ENCODE data around the gene LCNL1. TPM values are rescaled to one million over a fixed set of nuclear protein-coding genes. Genes with fewer than 3 reads are reported as not detected.
A peak's percentile ranks its signal among the peaks of the same experiment; 100 is the strongest.

Gene LCNL1
- total and polyA plus RNA-seq, 4 donors: 0.15 to 2.7 (median 1.4) TPM

- H3K36me3 ChIP-seq (ENCODE audit: control insufficient read depth in 4 of 4, insufficient read depth in 4 of 4, low read length in 4 of 4): peaks cover 0 to 25% (median 3%) of the 10 kb centered on the region in 4 donors
- 65 to 75% methylated on average over 30 of the region's 30 CpGs for WGBS, 2 donors
- H3K27me3 ChIP-seq (ENCODE audit: control insufficient read depth in 3 of 3, insufficient read depth in 3 of 3, low read length in 2 of 3): no peaks in the 10 kb centered on the region
- H3K27ac ChIP-seq (ENCODE audit: low read depth in 1 of 2, low read length in 1 of 2): no peak overlapping the region
- H3K9me3 ChIP-seq (ENCODE audit: control insufficient read depth in 4 of 4, insufficient read depth in 3 of 4, low read length in 3 of 4): peaks cover 0 to 2% (median 0%) of the 10 kb centered on the region in 4 donors
- H3K4me3 ChIP-seq: no peak overlapping the region
- DNase-seq: peak; percentile 49 to 74 (median 59)
- H3K4me1 ChIP-seq (ENCODE audit: control insufficient read depth in 5 of 5, insufficient read depth in 5 of 5, low read length in 5 of 5): peaks cover 0 to 6% (median 0%) of the 10 kb centered on the region in 5 donors
- no peak overlapping the region for H3K9ac ChIP-seq (ENCODE audit: insufficient read depth in 1 of 2, low read length in 2 of 2)
- TF ChIP-seq CTCF (IDR thresholded peaks at IDR 0.05; ENCODE audit: control extremely low read depth, extremely low read depth): no peak
- ATAC-seq (ENCODE audit: insufficient read depth, low FRiP score): no peak
These were observed 24.5 kb downstream of the LCNL1 start for GRCh38 chr9:137007108-137007815.

- WGBS, 2 donors: 88 to 91% methylated on average over 11 to 13 of the region's 13 CpGs
- ATAC-seq (ENCODE audit: insufficient read depth, low FRiP score): no peak
- Histone ChIP-seq H3K9ac (ENCODE audit: insufficient read depth in 1 of 2, low read length in 2 of 2) (no peak overlapping the region), H3K4me1 (ENCODE audit: control insufficient read depth in 5 of 5, insufficient read depth in 5 of 5, low read length in 5 of 5) (peaks cover 0 to 6% (median 0%) of the 10 kb centered on the region in 5 donors), H3K9me3 (ENCODE audit: control insufficient read depth in 4 of 4, insufficient read depth in 3 of 4, low read length in 3 of 4) (peaks cover 0 to 2% (median 0%) of the 10 kb centered on the region in 4 donors), H3K27ac (ENCODE audit: low read depth in 1 of 2, low read length in 1 of 2) (no peak overlapping the region), H3K4me3 (no peak overlapping the region), H3K27me3 (ENCODE audit: control insufficient read depth in 3 of 3, insufficient read depth in 3 of 3, low read length in 2 of 3) (no peaks in the 10 kb centered on the region), H3K36me3 (ENCODE audit: control insufficient read depth in 4 of 4, insufficient read depth in 4 of 4, low read length in 4 of 4) (peaks cover 0 to 30% (median 5%) of the 10 kb centered on the region in 4 donors)
- DNase-seq: no peak
- no peak for TF ChIP-seq CTCF (IDR thresholded peaks at IDR 0.05; ENCODE audit: control extremely low read depth, extremely low read depth)
These were observed 25.1 kb downstream of the LCNL1 start for GRCh38 chr9:137007816-137008270.

GRCh38 chr9:137008312-137008711, 25.5 kb downstream of the LCNL1 start:
- ATAC-seq (ENCODE audit: insufficient read depth, low FRiP score) (no peak), DNase-seq (no peak)
- Histone ChIP-seq H3K4me3 (no peak overlapping the region), H3K9ac (ENCODE audit: insufficient read depth in 1 of 2, low read length in 2 of 2) (no peak overlapping the region), H3K27ac (ENCODE audit: low read depth in 1 of 2, low read length in 1 of 2) (no peak overlapping the region), H3K36me3 (ENCODE audit: control insufficient read depth in 4 of 4, insufficient read depth in 4 of 4, low read length in 4 of 4) (peaks cover 0 to 32% (median 5%) of the 10 kb centered on the region in 4 donors), H3K4me1 (ENCODE audit: control insufficient read depth in 5 of 5, insufficient read depth in 5 of 5, low read length in 5 of 5) (peaks cover 0 to 6% (median 0%) of the 10 kb centered on the region in 5 donors), H3K27me3 (ENCODE audit: control insufficient read depth in 3 of 3, insufficient read depth in 3 of 3, low read length in 2 of 3) (no peaks in the 10 kb centered on the region), H3K9me3 (ENCODE audit: control insufficient read depth in 4 of 4, insufficient read depth in 3 of 4, low read length in 3 of 4) (peaks cover 0 to 2% (median 0%) of the 10 kb centered on the region in 4 donors)
- TF ChIP-seq CTCF (IDR thresholded peaks at IDR 0.05; ENCODE audit: control extremely low read depth, extremely low read depth): no peak
- 89 to 94% methylated on average over 20 to 22 of the region's 22 CpGs for WGBS, 2 donors
